ENCODE results near the gene HDAC10.

HDAC10 gene

GRCh38 chr22:50200461-50201190 lies 50.4 kb downstream of the HDAC10 start, which contains the start of gene SELENOO:
TSS of gene SELENOO (plus strand) at chr22:50201011. CDS start at chr22:50201037, 26 bp downstream.
- DNase-seq (ENCODE audit: low spot score): peak; percentile 79

GRCh38 chr22:50199829-50200460 lies 51.1 kb downstream of the HDAC10 start:
- DNase-seq (ENCODE audit: low spot score): no peak

GRCh38 chr22:50199251-50199721 lies 51.8 kb downstream of the HDAC10 start:
- no peak for DNase-seq (ENCODE audit: low spot score)

GRCh38 chr22:50198624-50199017 lies 52.4 kb downstream of the HDAC10 start:
- no peak for DNase-seq (ENCODE audit: low spot score)

- no peak for DNase-seq (ENCODE audit: low spot score)
Observed at GRCh38 chr22:50197856-50198623, 53.0 kb downstream of the HDAC10 start.

- DNase-seq (ENCODE audit: low spot score): no peak
Observed at GRCh38 chr22:50197000-50197800, 53.9 kb downstream of the HDAC10 start.

GRCh38 chr22:50196256-50196655 lies 54.8 kb downstream of the HDAC10 start:
- DNase-seq (ENCODE audit: low spot score): no peak
